Activated CD4-positive, alpha-beta T cell treated with anti-CD3 and anti-CD28 coated beads, Interleukin-2, amount 10 ng/mL, durations not matched to agents 7 days and 5 days (primary cell): ENCODE results near the gene CASTOR1. TPM values are rescaled to one million over a fixed set of nuclear protein-coding genes. Genes with fewer than 3 reads are reported as not detected.
"Not testable (repeated sequence)": the region's sequence is repeated elsewhere in the genome, so short reads cannot be mapped to it uniquely, and the experiment has no call there.

Experiments
- CTCF ChIA-PET: fragments of 350-600 bp; sonication (Branson Sonifier 250); formaldehyde crosslinking; loops from one replicate; lab custom pipeline; 2021; ENCODE audit warnings: antibody characterized with exemption; lab: Charles Lee
- POLR2A ChIA-PET: fragments of 350-600 bp; sonication (Branson Sonifier 250); formaldehyde crosslinking; loops from one replicate; lab custom pipeline; 2021; ENCODE audit warnings: antibody characterized with exemption; lab: Charles Lee
- DNase-seq: peaks from one replicate; pipeline ENCODE4 v3.0.0-alpha.2; 2020
- H3K27ac Mint-ChIP-seq: one replicate; pipeline ENCODE4 v1.8.0; 2021; ENCODE audit warnings: mild to moderate bottlenecking, moderate library complexity, mixed read lengths
- H3K27me3 Mint-ChIP-seq: one replicate; pipeline ENCODE4 v1.8.0; 2021; ENCODE audit warnings: mixed read lengths
- H3K36me3 Mint-ChIP-seq: one replicate; pipeline ENCODE4 v1.8.0; 2021; ENCODE audit warnings: low read depth, mixed read lengths
- H3K4me1 Mint-ChIP-seq: one replicate; pipeline ENCODE4 v1.8.0; 2021; ENCODE audit warnings: mixed read lengths
- H3K4me3 Mint-ChIP-seq: one replicate; pipeline ENCODE4 v1.8.0; 2021; ENCODE audit warnings: mild to moderate bottlenecking, moderate library complexity, mixed read lengths
- H3K9me3 Mint-ChIP-seq: one replicate; pipeline ENCODE4 v1.8.0; 2021; ENCODE audit warnings: mixed read lengths
- total RNA-seq, 2 experiments: library from RNA; stranded (reverse); gene quantifications; one replicate each; pipeline ENCODE4 v1.2.3, GENCODE V29; 2021

CASTOR1 gene
- 10 to 100 TPM; 16.7 to 20.0 TPM for total RNA-seq

DNA sequence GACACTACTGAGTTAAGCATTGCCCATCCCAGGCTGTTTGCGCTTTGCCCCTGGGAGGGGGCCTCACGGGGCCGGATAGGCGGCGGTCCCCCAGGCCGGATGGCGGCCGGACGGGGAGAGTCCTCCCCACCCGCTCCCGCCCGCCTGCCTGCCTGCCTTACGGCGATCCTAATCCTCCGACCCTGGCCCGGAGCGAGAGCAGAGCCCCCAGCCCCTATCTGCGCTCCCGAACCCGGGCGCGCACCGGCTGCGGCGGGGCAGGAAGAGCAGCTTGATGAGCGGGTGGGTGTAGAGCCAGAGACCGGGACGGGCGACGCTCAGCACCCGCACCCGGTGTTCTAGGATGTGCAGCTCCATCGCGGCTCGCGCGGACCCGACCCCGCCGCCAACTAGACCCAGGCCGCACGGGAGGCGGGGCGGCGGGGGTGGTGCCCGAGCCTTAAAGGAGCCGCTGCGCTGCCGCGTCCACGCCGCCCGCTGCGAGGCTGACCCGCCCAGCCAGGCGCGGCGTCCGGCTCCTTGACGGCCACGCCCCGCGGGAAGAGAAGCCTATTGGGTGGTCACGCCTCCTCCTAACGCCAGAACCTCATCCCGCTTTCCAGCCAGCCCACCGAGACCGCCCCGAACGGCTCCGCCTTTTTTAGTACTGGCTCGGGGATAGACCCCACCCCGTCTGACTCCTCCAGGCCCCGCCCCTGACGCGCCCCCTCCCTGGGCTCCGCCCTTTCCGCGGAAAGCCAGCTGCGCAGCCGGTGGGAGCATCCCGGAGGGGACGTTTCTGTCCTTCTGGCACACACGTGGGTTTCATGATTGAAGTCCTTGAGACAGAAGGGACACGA, at the start of gene CASTOR1:
CASTOR1 (minus strand) TSS at position 365 of the 839 bp plus-strand sequence; CDS start at position 357, 8 bp downstream.
- H3K4me3 Mint-ChIP-seq = peak within 1 kb of the TSS; percentile 80
- no peaks in the 10 kb centered on the region for H3K27me3 Mint-ChIP-seq
- DNase-seq = peak; percentile 94
- no peaks in the 10 kb centered on the region for H3K9me3 Mint-ChIP-seq
- H3K4me1 Mint-ChIP-seq = peaks cover 63% of the 10 kb centered on the region
- ChIA-PET CTCF (interaction anchor here (0.6 to 10.5 kb wide), 25 partner anchors 11 to 185 kb away, joined by 3 to 138 read pairs (median 9); partner anchors contain the start of genes CCDC157, RNF215, SEC14L2 and SF3A1), POLR2A (interaction anchor here (1.0 to 1.1 kb wide), 3 partner anchors 13 to 59 kb away, joined by 4 to 6 read pairs (median 4); no protein-coding TSS in a partner anchor)
- peak within 1 kb of the TSS; percentile 86 for H3K27ac Mint-ChIP-seq
- H3K36me3 Mint-ChIP-seq = peaks cover 25% of the 10 kb centered on the region

DNA sequence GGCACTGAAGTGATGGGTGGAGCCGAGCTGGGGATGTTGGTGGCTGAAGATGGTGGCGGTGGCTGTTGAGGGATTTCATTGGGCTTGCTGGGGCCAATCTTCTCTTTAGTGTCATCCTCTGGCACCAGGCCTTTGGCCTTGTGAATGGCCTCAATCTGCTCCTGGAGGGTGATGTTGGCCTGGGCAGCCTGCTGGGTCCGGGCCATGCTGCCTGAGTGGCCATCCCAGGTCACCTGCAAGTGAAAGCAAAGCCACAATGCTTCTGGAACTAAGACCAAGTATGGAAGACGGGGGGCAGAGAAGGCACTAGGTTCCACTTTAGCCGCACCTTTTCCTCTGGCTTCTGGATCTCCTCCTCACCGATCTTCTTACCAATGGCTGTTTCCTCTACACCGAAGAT, 49.5 kb upstream of the CASTOR1 start:
- Mint-ChIP-seq H3K4me1 (peaks cover 13% of the 10 kb centered on the region), H3K27me3 (no peaks in the 10 kb centered on the region), H3K27ac (no peak overlapping the region), H3K36me3 (peaks cover 91% of the 10 kb centered on the region), H3K4me3 (no peak overlapping the region), H3K9me3 (no peaks in the 10 kb centered on the region)
- no peak for DNase-seq
- CTCF ChIA-PET = no interaction called here
- POLR2A ChIA-PET = no interaction called here

DNA sequence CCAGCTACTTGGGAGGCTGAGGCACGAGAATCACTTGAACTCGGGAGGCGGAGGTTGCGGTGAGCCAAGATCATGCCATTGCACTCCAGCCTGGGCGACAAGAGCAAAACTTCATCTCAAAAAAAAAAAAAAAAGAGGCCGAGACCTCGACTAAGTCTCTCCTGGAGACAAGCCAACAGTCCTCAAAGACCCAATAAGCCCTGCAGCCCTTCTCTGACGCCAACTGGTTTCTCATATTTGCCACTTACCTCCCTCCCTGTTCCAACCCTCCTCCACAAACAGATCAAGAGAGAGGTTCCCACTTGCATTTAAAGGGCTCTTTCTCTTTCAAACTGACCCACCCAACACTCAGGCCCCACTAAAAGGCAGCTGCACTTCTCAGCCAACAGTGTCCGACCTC, 49.0 kb upstream of the CASTOR1 start:
- CTCF ChIA-PET = interaction anchor here (0.8 kb wide), 1 partner anchor 50 kb away, joined by 4 read pairs; no protein-coding TSS in a partner anchor
- Mint-ChIP-seq H3K36me3 (peaks cover 91% of the 10 kb centered on the region), H3K4me1 (peaks cover 17% of the 10 kb centered on the region)
- POLR2A ChIA-PET, DNase-seq, H3K27ac Mint-ChIP-seq, H3K9me3 Mint-ChIP-seq, H3K27me3 Mint-ChIP-seq, H3K4me3 Mint-ChIP-seq: not testable (repeated sequence)

DNA sequence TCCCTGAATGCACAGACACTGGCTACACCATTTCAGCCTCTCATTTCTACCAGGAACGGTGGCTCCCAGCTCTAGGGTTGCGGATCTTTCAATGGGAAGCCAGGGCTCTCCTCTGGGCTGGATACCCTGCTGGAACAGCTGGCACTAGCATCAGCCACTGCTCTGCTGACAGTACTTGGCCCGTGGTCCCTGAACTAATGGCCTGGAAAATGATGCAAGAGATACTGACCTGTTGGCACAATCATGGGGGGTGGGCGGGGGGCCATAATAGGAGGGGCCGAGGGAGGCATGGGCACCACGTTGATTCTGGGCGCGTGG, 48.1 kb upstream of the CASTOR1 start:
- POLR2A ChIA-PET = no interaction called here
- H3K27ac Mint-ChIP-seq = no peak overlapping the region

DNA sequence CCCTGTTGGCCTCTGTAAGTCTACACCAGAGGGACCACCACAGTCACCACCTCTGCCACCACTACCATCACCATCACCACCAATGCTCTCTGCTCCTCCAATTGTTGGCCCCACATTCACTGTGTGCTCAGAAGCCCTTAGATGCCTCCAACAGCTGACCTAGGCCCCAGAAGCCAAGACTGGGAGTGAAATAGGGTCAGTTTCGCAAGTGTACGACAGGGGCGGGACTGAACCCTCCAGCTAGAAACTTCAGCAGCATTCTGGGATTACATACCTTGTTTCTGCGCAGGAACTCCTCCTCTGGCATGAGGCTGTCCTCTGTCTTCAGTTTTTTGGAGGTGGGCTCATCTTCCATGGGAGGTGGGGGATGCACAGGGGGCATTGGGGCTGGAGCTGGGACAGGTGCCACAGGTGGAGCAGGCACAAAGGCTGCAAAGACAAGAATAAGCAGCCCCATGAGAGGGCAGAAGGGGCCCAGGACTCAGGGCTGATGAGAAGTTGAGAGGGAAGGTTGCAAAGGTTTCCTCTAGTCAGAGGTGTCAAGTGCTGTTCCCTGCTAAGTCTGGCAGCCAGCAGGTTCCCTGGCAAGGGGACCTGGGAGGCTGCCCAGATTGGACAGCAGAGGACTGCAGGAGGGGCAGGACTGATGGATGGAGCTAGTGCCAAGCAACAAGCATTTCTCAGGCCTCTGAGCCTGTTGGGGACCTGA, 47.6 kb upstream of the CASTOR1 start:
- POLR2A ChIA-PET = no interaction called here

More for the DNA sequence above, 48.1 kb upstream of the CASTOR1 start:
- CTCF ChIA-PET = interaction anchor here (0.8 kb wide), 1 partner anchor 49 kb away, joined by 4 read pairs; no protein-coding TSS in a partner anchor
- Mint-ChIP-seq H3K4me3 (no peak overlapping the region), H3K9me3 (no peaks in the 10 kb centered on the region), H3K27me3 (no peaks in the 10 kb centered on the region), H3K4me1 (peaks cover 24% of the 10 kb centered on the region), H3K36me3 (peaks cover 90% of the 10 kb centered on the region)
- DNase-seq = no peak

DNA sequence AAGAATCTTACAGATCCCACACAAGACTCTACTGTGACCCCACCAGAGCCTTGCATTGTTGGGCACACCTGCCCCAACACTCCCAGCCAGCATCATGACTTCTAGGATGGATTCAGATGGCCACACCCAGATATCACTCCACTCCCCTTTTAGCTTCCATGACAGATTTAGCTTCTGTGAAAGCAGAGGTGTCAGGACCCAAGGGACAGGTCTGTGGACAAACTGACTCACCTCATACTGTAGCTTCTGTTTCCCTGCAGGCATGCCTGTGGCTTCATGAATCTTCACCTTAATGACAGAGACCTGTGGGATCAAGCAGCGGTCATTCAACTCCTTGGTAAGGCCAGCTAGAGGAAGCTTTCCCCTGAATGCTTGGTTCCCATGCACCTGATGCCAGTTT, 45.9 kb upstream of the CASTOR1 start:
- CTCF ChIA-PET = interaction anchor here (1.1 to 2.5 kb wide), 3 partner anchors 11 to 47 kb away, joined by 3 to 9 read pairs (median 4); partner anchors contain the start of gene CASTOR1
- H3K4me3 Mint-ChIP-seq = no peak overlapping the region
- H3K4me1 Mint-ChIP-seq = peaks cover 28% of the 10 kb centered on the region
- no peak overlapping the region for H3K27ac Mint-ChIP-seq
- H3K27me3 Mint-ChIP-seq = no peaks in the 10 kb centered on the region
- H3K36me3 Mint-ChIP-seq = peaks cover 87% of the 10 kb centered on the region
- no peak for DNase-seq
- POLR2A ChIA-PET = no interaction called here
- H3K9me3 Mint-ChIP-seq = no peaks in the 10 kb centered on the region

More for the DNA sequence above, 47.6 kb upstream of the CASTOR1 start:
- DNase-seq = no peak
- H3K27me3 Mint-ChIP-seq = no peaks in the 10 kb centered on the region
- H3K4me1 Mint-ChIP-seq = peaks cover 28% of the 10 kb centered on the region
- no peak overlapping the region for H3K4me3 Mint-ChIP-seq
- CTCF ChIA-PET = interaction anchor here (0.9 to 1.6 kb wide), 3 partner anchors 10 to 23 kb away, joined by 3 to 4 read pairs (median 3); partner anchors contain the start of gene TBC1D10A
- no peak overlapping the region for H3K27ac Mint-ChIP-seq
- H3K9me3 Mint-ChIP-seq = no peaks in the 10 kb centered on the region
- peaks cover 90% of the 10 kb centered on the region for H3K36me3 Mint-ChIP-seq

DNA sequence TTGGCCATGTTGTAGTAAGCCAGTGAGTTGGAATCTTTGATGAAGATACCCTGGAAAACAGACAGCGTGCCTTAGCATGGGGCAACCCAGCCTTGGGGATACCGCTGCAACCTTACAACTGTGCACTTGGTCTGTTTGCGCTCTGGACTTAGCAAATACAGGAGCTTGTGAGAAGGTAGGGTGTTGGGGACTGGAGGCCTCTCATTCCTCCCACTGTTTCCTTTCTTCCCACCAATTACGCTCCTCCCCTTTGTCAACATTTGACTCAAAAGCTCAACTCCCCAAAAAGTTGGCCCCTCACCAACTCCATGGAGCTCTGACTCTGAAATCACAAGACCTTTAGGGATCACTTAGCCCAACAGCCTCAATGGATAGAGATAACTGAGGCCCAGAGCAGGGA, 45.3 kb upstream of the CASTOR1 start:
- H3K27ac Mint-ChIP-seq = no peak overlapping the region
- no peaks in the 10 kb centered on the region for H3K9me3 Mint-ChIP-seq
- POLR2A ChIA-PET = no interaction called here

DNA sequence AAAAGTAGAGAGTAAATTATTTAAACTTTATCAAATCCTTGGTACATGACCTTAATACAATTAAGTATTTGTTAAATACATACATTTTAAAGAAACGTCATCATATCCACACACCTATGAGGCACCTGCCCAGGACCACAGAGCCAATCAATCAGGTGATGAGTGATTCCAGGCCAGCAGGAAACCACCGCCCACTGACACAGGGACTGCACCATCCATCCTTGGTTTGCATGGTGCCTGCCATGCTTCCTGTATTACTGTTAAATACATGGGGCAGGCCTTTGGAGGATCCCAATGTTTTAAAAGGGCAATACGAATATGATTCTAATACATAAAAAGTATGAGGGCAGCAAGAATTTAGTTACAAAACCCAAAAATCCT, 44.4 kb upstream of the CASTOR1 start:
- ChIA-PET CTCF (interaction anchor here (0.6 to 0.9 kb wide), 2 partner anchors 54 to 409 kb away, joined by 3 read pairs; partner anchors contain the start of gene RNF215), POLR2A (no interaction called here)
- H3K4me3 Mint-ChIP-seq = no peak overlapping the region
- DNase-seq = no peak
- H3K4me1 Mint-ChIP-seq = peaks cover 28% of the 10 kb centered on the region
- H3K27ac Mint-ChIP-seq = peak overlapping the region; percentile 54
- H3K27me3 Mint-ChIP-seq = no peaks in the 10 kb centered on the region
- peaks cover 77% of the 10 kb centered on the region for H3K36me3 Mint-ChIP-seq
- no peaks in the 10 kb centered on the region for H3K9me3 Mint-ChIP-seq

More for the DNA sequence above, 45.3 kb upstream of the CASTOR1 start:
- peaks cover 86% of the 10 kb centered on the region for H3K36me3 Mint-ChIP-seq
- CTCF ChIA-PET = interaction anchor here (0.7 to 2.5 kb wide), 4 partner anchors 11 to 46 kb away, joined by 3 to 9 read pairs (median 3); partner anchors contain the start of genes CASTOR1, CCDC157 and SF3A1
- H3K4me3 Mint-ChIP-seq = no peak overlapping the region
- peaks cover 28% of the 10 kb centered on the region for H3K4me1 Mint-ChIP-seq
- no peaks in the 10 kb centered on the region for H3K27me3 Mint-ChIP-seq
- DNase-seq = no peak

DNA sequence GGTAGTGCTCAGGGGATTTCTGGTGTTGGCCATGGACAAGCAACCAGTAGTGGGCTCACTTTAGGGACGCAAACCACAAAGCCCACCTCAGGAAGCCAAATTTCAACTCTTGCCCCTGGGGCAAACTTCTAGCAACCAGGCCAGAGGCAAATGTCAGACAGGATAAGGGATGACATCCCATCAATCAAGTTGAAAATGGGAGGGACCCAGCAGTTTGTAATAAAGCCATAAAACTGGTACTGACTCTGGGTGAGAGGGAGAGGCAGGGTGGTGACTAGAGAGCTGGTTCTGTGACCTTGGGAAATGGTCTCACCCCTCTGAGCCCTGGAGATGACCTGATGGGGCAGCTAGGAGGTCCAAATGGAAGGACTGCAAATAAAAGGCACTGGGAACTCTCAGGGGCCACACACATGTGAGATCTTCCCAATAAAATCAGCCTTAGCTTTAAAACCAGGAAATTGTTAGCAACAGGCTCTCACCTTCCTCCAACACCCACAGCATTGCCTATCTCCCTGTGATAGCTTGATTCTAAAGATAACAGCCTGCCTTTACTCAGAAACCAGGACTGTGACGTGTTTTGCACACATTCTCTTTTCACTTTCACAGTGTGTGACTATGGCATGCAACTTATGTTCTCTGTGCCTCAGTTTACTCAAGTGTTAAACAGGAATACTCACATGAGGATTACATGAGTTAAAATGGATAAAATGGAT, 43.8 kb upstream of the CASTOR1 start:
- ChIA-PET CTCF (interaction anchor here (0.6 to 1.4 kb wide), 6 partner anchors 9 to 409 kb away, joined by 3 read pairs; partner anchors contain the start of gene RNF215), POLR2A (no interaction called here)
- Mint-ChIP-seq H3K27ac (no peak overlapping the region), H3K36me3 (peaks cover 72% of the 10 kb centered on the region), H3K9me3 (no peaks in the 10 kb centered on the region), H3K27me3 (no peaks in the 10 kb centered on the region), H3K4me1 (peaks cover 28% of the 10 kb centered on the region), H3K4me3 (no peak overlapping the region)
- DNase-seq = no peak

DNA sequence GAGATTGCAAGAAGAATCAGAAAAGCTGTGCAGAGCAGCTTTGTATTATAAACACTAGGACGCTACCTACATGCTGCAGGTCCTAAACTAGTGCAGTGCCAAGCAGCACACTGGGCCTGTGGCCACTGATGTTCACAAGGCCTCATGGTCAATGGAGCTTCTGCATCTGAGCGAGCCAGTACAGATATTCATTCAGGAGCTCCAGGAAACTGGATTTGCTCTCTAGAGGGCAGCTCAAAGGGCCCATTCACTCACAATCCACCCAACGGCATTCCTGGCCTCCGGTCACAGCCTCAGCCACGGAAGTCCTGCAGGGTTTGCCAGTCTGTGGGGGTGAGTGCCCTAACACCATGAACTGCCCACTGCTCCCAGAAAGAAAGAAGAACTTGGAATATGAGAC, 43.2 kb upstream of the CASTOR1 start:
- H3K27ac Mint-ChIP-seq = peak overlapping the region; percentile 42
- CTCF ChIA-PET = interaction anchor here (0.9 to 1.4 kb wide), 4 partner anchors 8 to 55 kb away, joined by 3 read pairs; partner anchors contain the start of gene RNF215
- no peak overlapping the region for H3K4me3 Mint-ChIP-seq
- peaks cover 33% of the 10 kb centered on the region for H3K4me1 Mint-ChIP-seq
- DNase-seq = no peak
- POLR2A ChIA-PET = no interaction called here
- no peaks in the 10 kb centered on the region for H3K27me3 Mint-ChIP-seq
- H3K36me3 Mint-ChIP-seq = peaks cover 66% of the 10 kb centered on the region
- H3K9me3 Mint-ChIP-seq = no peaks in the 10 kb centered on the region

DNA sequence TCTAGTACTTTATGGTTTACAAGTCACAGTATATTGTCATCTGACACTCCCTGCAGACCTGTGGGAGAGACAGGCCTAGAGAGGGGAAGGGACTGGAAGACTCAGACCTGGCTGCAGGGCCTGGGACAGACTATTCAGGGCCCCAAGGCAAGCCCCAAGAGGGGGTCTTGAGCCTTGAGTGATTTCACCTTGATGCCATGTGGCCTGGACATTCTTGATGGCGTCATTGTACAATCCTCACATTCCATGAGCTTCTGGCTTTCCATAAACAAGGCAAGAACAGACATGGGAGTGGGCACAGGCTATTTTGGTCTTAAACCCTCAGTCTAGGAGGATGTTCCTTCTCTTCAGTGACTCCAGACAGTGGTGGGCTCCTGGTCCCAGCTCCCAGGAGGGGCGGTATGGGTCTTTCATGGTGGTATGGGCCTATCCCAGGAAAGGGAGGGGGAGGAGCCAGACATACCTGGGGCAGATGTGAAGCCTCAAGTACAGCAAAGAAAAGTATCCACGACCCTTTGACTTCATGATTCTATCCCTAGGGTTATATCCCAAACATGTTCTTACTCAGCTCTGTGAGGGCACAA, 39.3 kb upstream of the CASTOR1 start:
- H3K4me1 Mint-ChIP-seq = peaks cover 46% of the 10 kb centered on the region
- H3K36me3 Mint-ChIP-seq = peaks cover 52% of the 10 kb centered on the region
- H3K27ac Mint-ChIP-seq = no peak overlapping the region
- DNase-seq = no peak
- H3K27me3 Mint-ChIP-seq = no peaks in the 10 kb centered on the region
- no peak overlapping the region for H3K4me3 Mint-ChIP-seq
- peaks cover 5% of the 10 kb centered on the region for H3K9me3 Mint-ChIP-seq
- ChIA-PET CTCF (interaction anchor here (0.7 to 2.0 kb wide), 2 partner anchors 12 to 40 kb away, joined by 3 to 5 read pairs; no protein-coding TSS in a partner anchor), POLR2A (interaction anchor here (0.7 kb wide), 1 partner anchor 1340 kb away, joined by 3 read pairs; no protein-coding TSS in a partner anchor)
